Heart left ventricle (tissue), 13 donors: ENCODE data around the gene LCMT1.

ENCODE experiments used
- POLR2A ChIP-seq, 2 donors: fragments of 450-650 bp; IDR thresholded peaks; one replicate each; pipeline ENCODE4 v1.6.1; 2017; ENCODE audit warnings: antibody characterized with exemption in 2 of 2, mild to moderate bottlenecking in 2 of 2, moderate library complexity in 2 of 2
- TF ChIP-seq, protein P1 (sequence below), 12 donors: fragments of 200-600 bp; sonication (generic) in 4 of 12; IDR thresholded peaks; one replicate each; pipeline versions ENCODE4 v1.5.0 to v1.8.0; 2018 to 2022; ENCODE audit warnings: antibody characterized with exemption in 12 of 12, mild to moderate bottlenecking in 5 of 12
- donor health status: ischemic (EF 13 %, LVEDD 7.1; RV severe dilation, severe dysfunction).
- donor health status: DM: no; HTN: yes; CAD: no.
- donor health status: DM: no; HTN: no; CAD: no.
- donor health status: ischemic (EF 25% LVEDD 6.9; RV normal size, moderate dysfunction).
- donor health status: ischemic (EF 25% LVEDD 5.7; RV mildly dilated, moderate dysfunction).
- donor health status: ischemic (EF 35%, LVEDD 5.7; RV mildly dilated, moderate dysfunction).
- donor health status: nonischemic (EF 11% LVEDD 7.7; RV severe dilation, severe dysfunction).
- donor health status: DM: yes; HTN: yes; CAD: no.
- donor health status: PGD.
- donor health status: ischemic (EF 29% LVEDD 5.4; RV normal size, mild dysfunction).
- donor health status: nonischemic (EF 23%, LVEDD 6.1; RV moderate dilation, normal function).

DNA sequence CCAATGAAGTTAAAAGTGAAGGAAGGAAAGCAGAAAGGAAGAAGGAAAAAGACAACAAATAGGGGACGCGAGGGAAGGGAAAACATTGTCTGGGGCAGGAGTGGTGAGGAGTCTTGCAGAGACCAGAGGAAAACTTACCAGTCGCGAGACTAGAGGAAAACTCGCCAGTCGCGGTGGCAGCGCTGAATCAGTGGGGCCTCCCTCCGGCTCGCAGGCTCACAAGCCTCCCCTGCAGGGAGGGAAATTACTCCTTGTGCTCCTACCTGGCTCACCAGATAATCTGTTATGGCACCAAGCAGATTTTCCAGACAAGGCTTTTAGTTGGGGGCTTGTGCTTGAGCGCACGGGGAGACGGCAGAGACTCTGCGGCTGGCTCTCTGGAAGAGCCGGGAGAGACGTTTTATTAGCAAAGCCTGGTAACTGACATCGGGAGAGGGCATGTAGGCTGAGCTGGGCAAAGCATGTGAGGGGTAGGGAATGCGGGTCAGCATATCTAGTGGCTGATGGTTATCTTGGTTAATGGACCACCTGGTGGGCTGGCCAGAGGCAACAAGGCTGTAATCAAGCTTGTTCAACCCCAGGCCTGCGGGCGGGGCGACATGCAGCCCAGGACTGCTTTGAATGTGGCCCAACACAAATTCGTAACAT, 37.1 kb downstream of the LCMT1 start:
- no peak for TF ChIP-seq POLR2A (IDR thresholded peaks at IDR 0.05)
- TF ChIP-seq, protein P1, sequence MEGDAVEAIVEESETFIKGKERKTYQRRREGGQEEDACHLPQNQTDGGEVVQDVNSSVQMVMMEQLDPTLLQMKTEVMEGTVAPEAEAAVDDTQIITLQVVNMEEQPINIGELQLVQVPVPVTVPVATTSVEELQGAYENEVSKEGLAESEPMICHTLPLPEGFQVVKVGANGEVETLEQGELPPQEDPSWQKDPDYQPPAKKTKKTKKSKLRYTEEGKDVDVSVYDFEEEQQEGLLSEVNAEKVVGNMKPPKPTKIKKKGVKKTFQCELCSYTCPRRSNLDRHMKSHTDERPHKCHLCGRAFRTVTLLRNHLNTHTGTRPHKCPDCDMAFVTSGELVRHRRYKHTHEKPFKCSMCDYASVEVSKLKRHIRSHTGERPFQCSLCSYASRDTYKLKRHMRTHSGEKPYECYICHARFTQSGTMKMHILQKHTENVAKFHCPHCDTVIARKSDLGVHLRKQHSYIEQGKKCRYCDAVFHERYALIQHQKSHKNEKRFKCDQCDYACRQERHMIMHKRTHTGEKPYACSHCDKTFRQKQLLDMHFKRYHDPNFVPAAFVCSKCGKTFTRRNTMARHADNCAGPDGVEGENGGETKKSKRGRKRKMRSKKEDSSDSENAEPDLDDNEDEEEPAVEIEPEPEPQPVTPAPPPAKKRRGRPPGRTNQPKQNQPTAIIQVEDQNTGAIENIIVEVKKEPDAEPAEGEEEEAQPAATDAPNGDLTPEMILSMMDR (IDR thresholded peaks at IDR 0.05): no peak
